Heart left ventricle (tissue), 13 donors: ENCODE data around the gene PPARG.

Source experiments
- CTCF ChIP-seq, 12 donors: fragments of 200-600 bp; sonication (generic) in 4 of 12; IDR thresholded peaks; one replicate each; pipeline versions ENCODE4 v1.5.0 to v1.8.0; 2018 to 2022; ENCODE audit warnings: antibody characterized with exemption in 12 of 12, mild to moderate bottlenecking in 5 of 12
- POLR2A ChIP-seq, 2 donors: fragments of 450-650 bp; IDR thresholded peaks; one replicate each; pipeline ENCODE4 v1.6.1; 2017; ENCODE audit warnings: antibody characterized with exemption in 2 of 2, mild to moderate bottlenecking in 2 of 2, moderate library complexity in 2 of 2
- donor health status: ischemic (EF 13 %, LVEDD 7.1; RV severe dilation, severe dysfunction).
- donor health status: DM: no; HTN: yes; CAD: no.
- donor health status: DM: no; HTN: no; CAD: no.
- donor health status: ischemic (EF 25% LVEDD 6.9; RV normal size, moderate dysfunction).
- donor health status: ischemic (EF 25% LVEDD 5.7; RV mildly dilated, moderate dysfunction).
- donor health status: ischemic (EF 35%, LVEDD 5.7; RV mildly dilated, moderate dysfunction).
- donor health status: nonischemic (EF 11% LVEDD 7.7; RV severe dilation, severe dysfunction).
- donor health status: DM: yes; HTN: yes; CAD: no.
- donor health status: PGD.
- donor health status: ischemic (EF 29% LVEDD 5.4; RV normal size, mild dysfunction).
- donor health status: nonischemic (EF 23%, LVEDD 6.1; RV moderate dilation, normal function).

- TF ChIP-seq POLR2A (IDR thresholded peaks at IDR 0.05) (no peak), CTCF (IDR thresholded peaks at IDR 0.05) (no peak)
These were observed 156.0 kb downstream of the PPARG start for GRCh38 chr3:12444582-12445471.
